GM12878 (cell line): ENCODE measurements around the gene NAA15. TPM values are rescaled to one million over a fixed set of nuclear protein-coding genes. Genes with fewer than 3 reads are reported as not detected.

Experiments used
- DPF2 ChIP-seq: fragments of 450-650 bp; IDR thresholded peaks from 2 replicates; pipeline ENCODE4 v1.6.1; 2017; ENCODE audit warnings: mild to moderate bottlenecking
- EZH2 ChIP-seq: IDR thresholded peaks from 2 replicates; pipeline ENCODE4 v1.6.1; 2012; ENCODE audit warnings: low read depth, mild to moderate bottlenecking, control low read depth, inconsistent platforms, low read length, borderline replicate concordance; ENCODE audit not compliant: control insufficient read depth
- POLR2AphosphoS2 ChIP-seq: IDR thresholded peaks from 2 replicates; pipeline ENCODE4 v1.6.1; 2011; ENCODE audit warnings: low read depth, mild to moderate bottlenecking, low read length, improper control_type of control experiment, moderate library complexity
- POU2F2 ChIP-seq: IDR thresholded peaks from 3 replicates; pipeline ENCODE4 v1.6.1; 2011; ENCODE audit warnings: low read depth, mild to moderate bottlenecking, low read length, borderline replicate concordance
- RB1 ChIP-seq: fragments of 450-650 bp; formaldehyde crosslinking; IDR thresholded peaks from 2 replicates; pipeline ENCODE4 v1.6.1; 2017; ENCODE audit warnings: mild to moderate bottlenecking, borderline replicate concordance
- SIN3A ChIP-seq: IDR thresholded peaks from 2 replicates; pipeline ENCODE4 v1.6.1; 2012; ENCODE audit warnings: low read depth, low read length, improper control_type of control experiment
- TARDBP ChIP-seq: IDR thresholded peaks from 2 replicates; pipeline ENCODE4 v1.6.1; 2016; ENCODE audit warnings: borderline replicate concordance
- TCF3 ChIP-seq: IDR thresholded peaks from 2 replicates; pipeline ENCODE4 v1.6.1; 2012; ENCODE audit warnings: low read depth, mild to moderate bottlenecking, low read length, borderline replicate concordance; ENCODE audit not compliant: insufficient read depth
- ZBED1 ChIP-seq: IDR thresholded peaks from 2 replicates; pipeline ENCODE4 v1.6.1; 2016; ENCODE audit warnings: borderline replicate concordance
- polyA plus RNA-seq, 11 experiments: library from polyadenylated mRNA; depleted of rRNA in 4 of 11; unstranded in 6 of 11; stranded (reverse) in 5 of 11; fragments of >200 nt; fragmentation: Nextera tagmentation in 4 of 11; fragmentation: Illumina TruSeq in 1 of 11; extraction: Ambion mirVana in 4 of 11; extraction: Trizol in 1 of 11; gene quantifications; 1 replicate in 1 of 11; 2 replicates in 10 of 11; pipeline versions ENCODE4 v1.2.1 to v1.2.3, GENCODE V29; 2011 to 2016; ENCODE audit warnings: inconsistent platforms in 2 of 11, missing spikeins in 2 of 11, low read depth in 1 of 11
- total RNA-seq, 4 experiments: library from RNA; depleted of rRNA in 3 of 4; stranded (reverse); fragments of >200 nt in 3 of 4; fragmentation: Illumina TruSeq in 1 of 4; extraction: Trizol in 1 of 4; gene quantifications; 2 replicates each; pipeline versions ENCODE4 v1.2.1 to v1.2.3, GENCODE V29; 2013 to 2021
- TF ChIP-seq, protein P1 (sequence below): fragments of 450-650 bp; IDR thresholded peaks from 2 replicates; pipeline ENCODE4 v1.6.1; 2016; ENCODE audit warnings: mild to moderate bottlenecking, moderate library complexity, borderline replicate concordance
- TF ChIP-seq, protein P2 (sequence below): fragments of 450-650 bp; IDR thresholded peaks from 2 replicates; pipeline ENCODE4 v1.6.1; 2017; ENCODE audit warnings: borderline replicate concordance
- TF ChIP-seq, protein P3 (sequence below): fragments of 450-650 bp; IDR thresholded peaks from 2 replicates; pipeline ENCODE4 v1.6.1; 2016; ENCODE audit warnings: mild to moderate bottlenecking
- TF ChIP-seq, protein P4 (sequence below): IDR thresholded peaks from 2 replicates; pipeline ENCODE4 v1.6.1; 2011; ENCODE audit warnings: mild to moderate bottlenecking, low read depth, low read length, moderate library complexity; ENCODE audit not compliant: insufficient replicate concordance
- TF ChIP-seq, protein P5 (sequence below): fragments of 450-650 bp; conservative IDR thresholded peaks from 2 replicates; pipeline ENCODE4 v1.6.1; 2017; ENCODE audit warnings: mild to moderate bottlenecking, moderate library complexity

The NAA15 gene
- total and polyA plus RNA-seq, 10 of the 15 experiments (the other 5 are each of a cell fraction or from before 2014, with no cell fraction given), result 24.3 to 93.1 (median 51.9) TPM

DNA sequence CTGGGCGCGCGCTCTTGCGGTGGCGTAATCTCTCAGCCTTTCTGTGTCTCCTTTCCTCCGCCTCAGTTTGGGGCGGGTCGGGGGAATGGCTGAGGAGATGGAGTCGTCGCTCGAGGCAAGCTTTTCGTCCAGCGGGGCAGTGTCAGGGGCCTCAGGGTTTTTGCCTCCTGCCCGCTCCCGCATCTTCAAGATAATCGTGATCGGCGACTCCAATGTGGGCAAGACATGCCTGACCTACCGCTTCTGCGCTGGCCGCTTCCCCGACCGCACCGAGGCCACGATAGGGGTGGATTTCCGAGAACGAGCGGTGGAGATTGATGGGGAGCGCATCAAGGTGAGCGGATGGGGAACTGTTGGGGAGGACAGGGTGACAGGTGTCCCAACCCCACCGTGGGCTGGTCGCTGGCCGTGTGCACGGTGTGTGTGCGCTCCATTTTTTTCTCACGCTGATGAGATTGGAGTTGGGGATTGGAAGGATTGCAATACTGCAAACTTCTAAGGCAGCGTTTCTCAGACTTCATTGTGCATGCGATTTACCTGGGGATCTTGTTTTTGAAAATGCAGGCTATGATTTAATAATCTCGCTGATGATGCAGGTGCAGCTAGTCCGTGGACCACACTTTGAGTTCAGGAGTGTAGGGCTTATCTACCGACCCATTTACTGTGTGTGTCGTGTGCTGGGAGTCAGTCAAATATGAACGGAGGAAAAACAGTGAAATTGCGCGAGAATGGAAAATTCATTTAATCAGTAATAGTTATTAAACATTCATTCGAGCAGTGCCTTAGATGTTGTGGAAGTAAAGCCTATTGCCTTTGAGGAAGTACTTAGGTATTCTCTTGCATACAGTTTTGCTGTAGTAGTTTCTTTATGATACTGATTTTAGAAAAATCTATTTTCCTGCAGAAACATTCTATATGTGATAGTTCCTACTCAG is 153.1 kb downstream of the NAA15 start, which contains the start of gene RAB33B (continued):
- TF ChIP-seq, protein P1, sequence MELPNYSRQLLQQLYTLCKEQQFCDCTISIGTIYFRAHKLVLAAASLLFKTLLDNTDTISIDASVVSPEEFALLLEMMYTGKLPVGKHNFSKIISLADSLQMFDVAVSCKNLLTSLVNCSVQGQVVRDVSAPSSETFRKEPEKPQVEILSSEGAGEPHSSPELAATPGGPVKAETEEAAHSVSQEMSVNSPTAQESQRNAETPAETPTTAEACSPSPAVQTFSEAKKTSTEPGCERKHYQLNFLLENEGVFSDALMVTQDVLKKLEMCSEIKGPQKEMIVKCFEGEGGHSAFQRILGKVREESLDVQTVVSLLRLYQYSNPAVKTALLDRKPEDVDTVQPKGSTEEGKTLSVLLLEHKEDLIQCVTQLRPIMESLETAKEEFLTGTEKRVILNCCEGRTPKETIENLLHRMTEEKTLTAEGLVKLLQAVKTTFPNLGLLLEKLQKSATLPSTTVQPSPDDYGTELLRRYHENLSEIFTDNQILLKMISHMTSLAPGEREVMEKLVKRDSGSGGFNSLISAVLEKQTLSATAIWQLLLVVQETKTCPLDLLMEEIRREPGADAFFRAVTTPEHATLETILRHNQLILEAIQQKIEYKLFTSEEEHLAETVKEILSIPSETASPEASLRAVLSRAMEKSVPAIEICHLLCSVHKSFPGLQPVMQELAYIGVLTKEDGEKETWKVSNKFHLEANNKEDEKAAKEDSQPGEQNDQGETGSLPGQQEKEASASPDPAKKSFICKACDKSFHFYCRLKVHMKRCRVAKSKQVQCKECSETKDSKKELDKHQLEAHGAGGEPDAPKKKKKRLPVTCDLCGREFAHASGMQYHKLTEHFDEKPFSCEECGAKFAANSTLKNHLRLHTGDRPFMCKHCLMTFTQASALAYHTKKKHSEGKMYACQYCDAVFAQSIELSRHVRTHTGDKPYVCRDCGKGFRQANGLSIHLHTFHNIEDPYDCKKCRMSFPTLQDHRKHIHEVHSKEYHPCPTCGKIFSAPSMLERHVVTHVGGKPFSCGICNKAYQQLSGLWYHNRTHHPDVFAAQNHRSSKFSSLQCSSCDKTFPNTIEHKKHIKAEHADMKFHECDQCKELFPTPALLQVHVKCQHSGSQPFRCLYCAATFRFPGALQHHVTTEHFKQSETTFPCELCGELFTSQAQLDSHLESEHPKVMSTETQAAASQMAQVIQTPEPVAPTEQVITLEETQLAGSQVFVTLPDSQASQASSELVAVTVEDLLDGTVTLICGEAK, result no peak
- TF ChIP-seq DPF2, result no peak
- no peak for TF ChIP-seq POU2F2
- TF ChIP-seq, protein P2, sequence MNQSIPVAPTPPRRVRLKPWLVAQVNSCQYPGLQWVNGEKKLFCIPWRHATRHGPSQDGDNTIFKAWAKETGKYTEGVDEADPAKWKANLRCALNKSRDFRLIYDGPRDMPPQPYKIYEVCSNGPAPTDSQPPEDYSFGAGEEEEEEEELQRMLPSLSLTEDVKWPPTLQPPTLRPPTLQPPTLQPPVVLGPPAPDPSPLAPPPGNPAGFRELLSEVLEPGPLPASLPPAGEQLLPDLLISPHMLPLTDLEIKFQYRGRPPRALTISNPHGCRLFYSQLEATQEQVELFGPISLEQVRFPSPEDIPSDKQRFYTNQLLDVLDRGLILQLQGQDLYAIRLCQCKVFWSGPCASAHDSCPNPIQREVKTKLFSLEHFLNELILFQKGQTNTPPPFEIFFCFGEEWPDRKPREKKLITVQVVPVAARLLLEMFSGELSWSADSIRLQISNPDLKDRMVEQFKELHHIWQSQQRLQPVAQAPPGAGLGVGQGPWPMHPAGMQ, result no peak
- TF ChIP-seq TCF3, result no peak
- 0 out of 2 replicates have a peak, but pooled peaks have one; percentile 50 for TF ChIP-seq SIN3A
- TF ChIP-seq, protein P3, sequence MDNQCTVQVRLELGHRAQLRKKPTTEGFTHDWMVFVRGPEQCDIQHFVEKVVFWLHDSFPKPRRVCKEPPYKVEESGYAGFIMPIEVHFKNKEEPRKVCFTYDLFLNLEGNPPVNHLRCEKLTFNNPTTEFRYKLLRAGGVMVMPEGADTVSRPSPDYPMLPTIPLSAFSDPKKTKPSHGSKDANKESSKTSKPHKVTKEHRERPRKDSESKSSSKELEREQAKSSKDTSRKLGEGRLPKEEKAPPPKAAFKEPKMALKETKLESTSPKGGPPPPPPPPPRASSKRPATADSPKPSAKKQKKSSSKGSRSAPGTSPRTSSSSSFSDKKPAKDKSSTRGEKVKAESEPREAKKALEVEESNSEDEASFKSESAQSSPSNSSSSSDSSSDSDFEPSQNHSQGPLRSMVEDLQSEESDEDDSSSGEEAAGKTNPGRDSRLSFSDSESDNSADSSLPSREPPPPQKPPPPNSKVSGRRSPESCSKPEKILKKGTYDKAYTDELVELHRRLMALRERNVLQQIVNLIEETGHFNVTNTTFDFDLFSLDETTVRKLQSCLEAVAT, result peak; percentile 82
- no peak for TF ChIP-seq TARDBP
- TF ChIP-seq, protein P4, sequence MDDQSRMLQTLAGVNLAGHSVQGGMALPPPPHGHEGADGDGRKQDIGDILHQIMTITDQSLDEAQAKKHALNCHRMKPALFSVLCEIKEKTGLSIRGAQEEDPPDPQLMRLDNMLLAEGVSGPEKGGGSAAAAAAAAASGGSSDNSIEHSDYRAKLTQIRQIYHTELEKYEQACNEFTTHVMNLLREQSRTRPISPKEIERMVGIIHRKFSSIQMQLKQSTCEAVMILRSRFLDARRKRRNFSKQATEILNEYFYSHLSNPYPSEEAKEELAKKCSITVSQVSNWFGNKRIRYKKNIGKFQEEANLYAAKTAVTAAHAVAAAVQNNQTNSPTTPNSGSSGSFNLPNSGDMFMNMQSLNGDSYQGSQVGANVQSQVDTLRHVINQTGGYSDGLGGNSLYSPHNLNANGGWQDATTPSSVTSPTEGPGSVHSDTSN, result peak; percentile 15
- peak; percentile 41; the same call in 1 of the 2 replicates for TF ChIP-seq POLR2AphosphoS2
- peak; percentile 66; the same call in 1 of the 2 replicates for TF ChIP-seq ZBED1
- TF ChIP-seq RB1, result 0 out of 2 replicates have a peak, but pooled peaks have one; percentile 30
- TF ChIP-seq, protein P5, sequence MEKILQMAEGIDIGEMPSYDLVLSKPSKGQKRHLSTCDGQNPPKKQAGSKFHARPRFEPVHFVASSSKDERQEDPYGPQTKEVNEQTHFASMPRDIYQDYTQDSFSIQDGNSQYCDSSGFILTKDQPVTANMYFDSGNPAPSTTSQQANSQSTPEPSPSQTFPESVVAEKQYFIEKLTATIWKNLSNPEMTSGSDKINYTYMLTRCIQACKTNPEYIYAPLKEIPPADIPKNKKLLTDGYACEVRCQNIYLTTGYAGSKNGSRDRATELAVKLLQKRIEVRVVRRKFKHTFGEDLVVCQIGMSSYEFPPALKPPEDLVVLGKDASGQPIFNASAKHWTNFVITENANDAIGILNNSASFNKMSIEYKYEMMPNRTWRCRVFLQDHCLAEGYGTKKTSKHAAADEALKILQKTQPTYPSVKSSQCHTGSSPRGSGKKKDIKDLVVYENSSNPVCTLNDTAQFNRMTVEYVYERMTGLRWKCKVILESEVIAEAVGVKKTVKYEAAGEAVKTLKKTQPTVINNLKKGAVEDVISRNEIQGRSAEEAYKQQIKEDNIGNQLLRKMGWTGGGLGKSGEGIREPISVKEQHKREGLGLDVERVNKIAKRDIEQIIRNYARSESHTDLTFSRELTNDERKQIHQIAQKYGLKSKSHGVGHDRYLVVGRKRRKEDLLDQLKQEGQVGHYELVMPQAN, result peak; percentile 34
- no peak for TF ChIP-seq EZH2
